ENCODE measurements around the gene CTCF.
"Not testable (repeated sequence)": the region's sequence is repeated elsewhere in the genome, so short reads cannot be mapped to it uniquely, and the experiment has no call there.

Gene CTCF

GRCh38 chr16:67562526-67562917 lies at the start of gene CTCF:
Gene CTCF, plus strand, starts transcription at chr16:67562526. Its CDS starts 48,307 bp downstream, at chr16:67610833.
- DNase-seq, result peak; percentile 56

GRCh38 chr16:67513892-67514291 lies 48.4 kb upstream of the CTCF start:
- DNase-seq, result not testable (repeated sequence)

- no peak for DNase-seq
Observed at GRCh38 chr16:67514382-67514828, 47.9 kb upstream of the CTCF start.

- no peak for DNase-seq
Observed at GRCh38 chr16:67516296-67517154, 45.8 kb upstream of the CTCF start.

- DNase-seq, result no peak
Observed at GRCh38 chr16:67517155-67517445, 45.2 kb upstream of the CTCF start.

- DNase-seq, result no peak
Observed at GRCh38 chr16:67517661-67518423, 44.5 kb upstream of the CTCF start.

GRCh38 chr16:67518676-67519075 lies 43.6 kb upstream of the CTCF start:
- no peak for DNase-seq

GRCh38 chr16:67519242-67519641 lies 43.1 kb upstream of the CTCF start:
- no peak for DNase-seq

- peak; percentile 97 for DNase-seq
Observed at GRCh38 chr16:67521095-67521804, 41.1 kb upstream of the CTCF start.

- no peak for DNase-seq
Observed at GRCh38 chr16:67525176-67525860, 37.0 kb upstream of the CTCF start.

GRCh38 chr16:67526149-67526791 lies 36.1 kb upstream of the CTCF start:
- no peak for DNase-seq

GRCh38 chr16:67528222-67528869 lies 34.0 kb upstream of the CTCF start, which contains the start of gene RIPOR1:
Gene RIPOR1, plus strand, starts transcription at chr16:67528829. Its CDS starts 9,618 bp downstream, at chr16:67538447.
- DNase-seq, result no peak

- DNase-seq, result no peak
Observed at GRCh38 chr16:67528870-67529581, 33.3 kb upstream of the CTCF start.

GRCh38 chr16:67529582-67530012 lies 32.7 kb upstream of the CTCF start:
- no peak for DNase-seq

- no peak for DNase-seq
Observed at GRCh38 chr16:67530013-67530939, 32.0 kb upstream of the CTCF start.

- DNase-seq, result no peak
Observed at GRCh38 chr16:67531247-67531646, 31.1 kb upstream of the CTCF start.

GRCh38 chr16:67533024-67533560 lies 29.2 kb upstream of the CTCF start:
- DNase-seq, result no peak

- not testable (repeated sequence) for DNase-seq
Observed at GRCh38 chr16:67533987-67534386, 28.3 kb upstream of the CTCF start.

- DNase-seq, result no peak
Observed at GRCh38 chr16:67534431-67534830, 27.9 kb upstream of the CTCF start.

- DNase-seq, result no peak
Observed at GRCh38 chr16:67535201-67535600, 27.1 kb upstream of the CTCF start.
